Measurements from ENCODE around the gene FAF2. TPM values are rescaled to one million over a fixed set of nuclear protein-coding genes. Genes with fewer than 3 reads are reported as not detected.
"Not testable (repeated sequence)": the region's sequence is repeated elsewhere in the genome, so short reads cannot be mapped to it uniquely, and the experiment has no call there.

Gene FAF2
- 10 to 100 TPM; 41.7 to 42.9 TPM for total RNA-seq

DNA sequence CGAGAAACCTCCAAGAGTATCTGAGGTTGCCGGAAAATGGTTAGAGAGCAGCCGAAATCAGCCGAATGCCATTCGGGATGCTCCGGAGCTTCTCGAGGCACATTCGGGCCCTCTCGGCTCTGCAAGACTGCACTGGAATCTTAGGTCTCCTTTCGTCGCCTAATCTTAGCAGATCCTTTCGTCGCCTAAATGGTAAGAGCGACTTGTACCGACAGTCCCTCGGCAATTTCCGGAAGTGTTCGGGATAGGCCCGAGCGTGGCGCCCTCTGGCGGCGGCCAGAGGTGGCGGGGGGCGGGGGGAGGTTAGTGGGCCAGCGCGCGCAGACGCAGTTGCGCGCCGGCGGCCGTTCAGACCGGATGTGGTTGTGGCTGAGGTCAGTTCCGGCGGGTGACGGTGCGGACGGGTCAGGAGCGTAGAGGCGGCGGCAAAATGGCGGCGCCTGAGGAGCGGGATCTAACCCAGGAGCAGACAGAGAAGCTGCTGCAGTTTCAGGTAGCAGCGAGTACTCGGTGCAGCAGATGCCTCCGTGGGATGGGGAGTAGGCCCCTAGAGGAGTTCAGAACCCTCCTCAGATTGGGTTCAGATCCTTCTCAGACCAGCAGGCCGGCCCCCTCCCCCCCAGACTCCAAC lies at the start of gene FAF2:
FAF2 (plus strand) TSS at position 408 of the 631 bp plus-strand sequence; CDS start at position 431, 23 bp downstream.
- POLR2A ChIA-PET: interaction anchor here (0.6 to 2.4 kb wide), 9 partner anchors 13 to 714 kb away, joined by 3 to 18 read pairs (median 5); partner anchors contain the start of genes CLTB, RNF44 and TSPAN17
- CTCF ChIA-PET: interaction anchor here (0.7 to 2.4 kb wide), 18 partner anchors 10 to 558 kb away, joined by 3 to 16 read pairs (median 4); partner anchors contain the start of genes HIGD2A, KIAA1191, NOP16 and RNF44

DNA sequence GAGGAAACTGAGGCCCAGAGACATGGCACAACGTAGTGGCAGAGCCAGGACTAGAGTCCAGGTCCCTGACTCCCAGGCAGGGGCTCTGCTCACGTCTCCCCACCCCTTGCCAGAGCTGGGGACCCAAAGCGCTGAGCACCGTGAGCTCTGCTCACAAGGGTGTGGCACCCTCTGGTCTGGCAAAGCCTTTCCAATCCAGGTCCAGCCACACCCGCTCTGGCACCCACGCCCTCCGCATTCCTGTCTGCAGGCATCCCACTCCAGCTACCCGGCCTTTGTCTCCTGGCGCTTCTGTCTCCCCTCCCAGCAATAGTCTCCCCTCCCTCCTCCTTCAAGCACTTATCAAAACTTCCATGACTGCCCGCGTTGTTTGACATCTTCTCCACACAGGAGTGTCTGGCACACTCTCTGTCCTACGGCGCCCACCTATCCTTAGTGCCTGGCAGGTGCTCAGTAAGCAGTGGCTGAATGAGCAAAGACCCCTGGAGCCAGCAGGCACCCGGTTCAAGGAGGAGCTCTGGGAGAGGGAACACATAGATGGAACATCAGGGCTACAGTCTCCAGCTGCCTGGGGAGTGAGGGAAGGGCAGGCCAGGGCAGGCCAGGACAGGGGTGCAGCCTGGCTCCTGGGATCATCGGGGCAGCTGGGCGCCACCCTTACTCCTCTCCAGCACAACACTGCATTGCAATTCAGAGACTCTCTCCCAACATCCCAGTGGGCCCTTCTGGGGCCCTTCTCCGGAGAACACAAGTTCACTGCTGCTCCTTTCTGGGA lies 47.6 kb upstream of the FAF2 start:
- POLR2A ChIA-PET: no interaction called here

GRCh38 chr5:176401281-176402205 lies 46.6 kb upstream of the FAF2 start:
- ChIA-PET POLR2A (no interaction called here), CTCF (no interaction called here)

More for the DNA sequence above, 47.6 kb upstream of the FAF2 start:
- CTCF ChIA-PET: no interaction called here

DNA sequence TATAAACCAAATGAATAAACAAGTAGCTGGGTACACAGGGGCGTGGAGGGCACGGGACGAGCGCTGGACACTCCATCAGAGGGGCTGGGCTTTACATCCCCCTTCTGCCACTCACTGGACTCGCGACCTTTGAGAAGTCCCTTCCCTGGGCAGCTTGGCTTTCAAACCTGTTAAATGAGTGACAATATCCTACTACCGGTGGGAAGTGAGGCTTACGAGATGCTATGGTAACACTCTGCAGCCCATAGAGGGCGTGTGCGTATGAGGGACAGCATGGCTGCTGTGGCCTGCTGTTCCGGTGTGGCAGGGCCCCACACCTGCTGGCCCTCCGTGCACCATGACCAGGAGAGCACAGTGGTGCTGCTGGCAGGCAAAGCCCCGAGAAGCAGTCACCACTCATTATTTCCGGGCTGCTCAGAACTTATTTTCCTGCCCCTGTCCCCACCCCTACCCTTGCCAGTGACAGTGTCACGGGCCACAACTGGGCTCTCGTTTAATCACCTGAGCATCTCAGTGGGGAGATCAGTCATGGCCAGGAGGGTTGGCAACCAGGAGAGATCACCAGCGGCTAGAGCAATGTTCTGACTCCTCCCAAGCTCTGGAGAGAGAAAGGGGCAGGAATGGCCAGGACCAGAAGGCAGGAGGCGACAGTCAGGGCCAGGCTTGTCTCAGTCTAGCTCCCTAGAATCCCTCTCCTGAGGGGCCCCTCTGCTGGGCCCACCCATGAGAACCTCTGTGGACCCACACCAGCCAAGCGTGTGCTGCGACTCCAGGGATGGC lies 42.3 kb upstream of the FAF2 start:
- ChIA-PET POLR2A (no interaction called here), CTCF (interaction anchor here (0.7 to 1.4 kb wide), 4 partner anchors 9 to 192 kb away, joined by 3 to 4 read pairs (median 3); partner anchors contain the start of gene CLTB)

DNA sequence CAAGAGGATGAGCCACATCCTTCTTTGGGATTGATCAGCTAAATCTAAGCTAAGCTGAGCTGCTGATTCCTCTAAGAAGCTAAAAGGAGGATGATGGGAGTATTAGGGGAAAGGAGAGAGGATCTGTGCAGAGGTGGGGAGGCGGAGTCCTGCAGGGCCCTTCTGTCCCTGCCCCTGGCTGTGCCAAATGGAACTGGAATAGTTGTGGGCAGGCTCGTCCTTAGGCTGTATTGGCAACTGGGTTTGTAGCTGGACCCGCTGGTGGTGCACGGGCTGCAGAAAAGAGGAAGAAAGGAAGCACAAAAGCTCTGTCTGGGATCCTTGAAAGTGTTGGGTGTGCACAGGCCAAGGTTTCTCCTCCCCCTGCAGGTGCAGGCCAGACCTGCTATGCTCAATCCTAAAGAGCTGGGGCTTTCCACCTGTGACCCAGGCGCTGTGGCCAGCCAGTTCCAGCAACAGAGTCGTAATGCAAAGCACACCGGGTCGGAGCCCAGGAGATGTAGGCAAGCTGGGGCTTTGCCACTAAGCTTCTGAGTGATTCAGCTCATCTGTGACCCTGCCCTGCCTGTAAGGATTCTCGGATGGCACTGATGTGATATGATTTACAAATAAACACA lies 41.6 kb upstream of the FAF2 start:
- CTCF ChIA-PET: interaction anchor here (1.2 to 1.4 kb wide), 2 partner anchors 10 kb away, joined by 3 read pairs; partner anchors contain the start of gene CLTB
- POLR2A ChIA-PET: no interaction called here

DNA sequence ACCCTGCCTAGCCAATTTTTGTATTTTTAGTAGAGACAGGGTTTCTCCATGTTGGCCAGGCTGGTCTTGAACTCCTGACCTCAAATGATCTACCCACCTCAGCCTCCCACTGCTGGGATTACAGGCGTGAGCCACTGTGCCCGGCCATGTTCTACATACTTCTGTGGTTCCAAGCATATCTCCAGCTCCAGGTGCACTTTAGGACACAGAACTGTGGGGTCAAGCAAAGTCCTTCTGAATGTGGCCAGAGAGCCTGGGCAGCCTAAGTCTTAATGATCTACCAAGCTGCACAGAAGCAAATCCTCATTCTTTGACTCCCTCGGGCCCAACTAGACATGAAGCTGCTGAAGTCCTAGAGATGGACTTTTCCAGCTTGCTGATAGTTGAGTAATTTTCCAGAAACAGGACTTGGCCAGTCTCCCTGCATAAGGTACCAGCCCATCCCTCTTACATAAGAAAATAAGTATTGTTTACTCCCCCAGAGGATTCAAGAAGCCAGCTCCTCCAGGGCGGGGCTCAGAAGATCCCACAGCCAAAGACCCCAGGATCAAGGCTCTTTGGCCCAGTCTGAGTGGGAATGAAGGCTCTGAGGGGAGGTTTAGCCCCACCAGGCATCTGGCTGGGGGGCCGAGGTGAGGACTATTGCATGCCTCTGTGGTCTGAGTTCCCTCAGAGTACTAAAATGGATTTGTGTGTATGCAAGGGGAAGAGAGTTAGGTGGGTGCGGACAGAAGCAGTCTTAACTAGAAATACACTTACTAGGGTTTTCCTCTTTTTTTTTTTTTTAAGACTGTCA lies 40.5 kb upstream of the FAF2 start:
- CTCF ChIA-PET: no interaction called here
- POLR2A ChIA-PET: no interaction called here

DNA sequence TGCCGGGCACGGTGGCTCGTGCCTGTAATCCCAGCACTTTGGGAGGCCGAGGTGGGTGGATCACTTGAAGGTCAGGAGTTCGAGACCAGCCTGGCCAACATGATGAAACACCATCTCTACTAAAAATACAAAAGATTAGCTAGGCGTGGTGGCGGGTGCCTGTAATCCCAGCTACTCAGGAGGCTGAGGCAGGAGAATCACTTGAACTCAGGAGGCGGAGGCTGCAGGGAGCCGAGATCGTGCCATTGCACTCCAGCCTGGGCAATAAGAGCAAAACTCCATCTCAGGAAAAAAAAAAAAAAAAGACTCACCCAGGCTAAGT lies 40.0 kb upstream of the FAF2 start:
- CTCF ChIA-PET, POLR2A ChIA-PET: not testable (repeated sequence)

GRCh38 chr5:176408590-176408989 lies 39.6 kb upstream of the FAF2 start:
- ChIA-PET CTCF (no interaction called here), POLR2A (no interaction called here)

GRCh38 chr5:176409765-176410164 lies 38.4 kb upstream of the FAF2 start:
- ChIA-PET POLR2A (interaction anchor here (0.6 kb wide), 1 partner anchor 27 kb away, joined by 3 read pairs; no protein-coding TSS in a partner anchor), CTCF (interaction anchor here (1.1 kb wide), 1 partner anchor 38 kb away, joined by 3 read pairs; no protein-coding TSS in a partner anchor)

DNA sequence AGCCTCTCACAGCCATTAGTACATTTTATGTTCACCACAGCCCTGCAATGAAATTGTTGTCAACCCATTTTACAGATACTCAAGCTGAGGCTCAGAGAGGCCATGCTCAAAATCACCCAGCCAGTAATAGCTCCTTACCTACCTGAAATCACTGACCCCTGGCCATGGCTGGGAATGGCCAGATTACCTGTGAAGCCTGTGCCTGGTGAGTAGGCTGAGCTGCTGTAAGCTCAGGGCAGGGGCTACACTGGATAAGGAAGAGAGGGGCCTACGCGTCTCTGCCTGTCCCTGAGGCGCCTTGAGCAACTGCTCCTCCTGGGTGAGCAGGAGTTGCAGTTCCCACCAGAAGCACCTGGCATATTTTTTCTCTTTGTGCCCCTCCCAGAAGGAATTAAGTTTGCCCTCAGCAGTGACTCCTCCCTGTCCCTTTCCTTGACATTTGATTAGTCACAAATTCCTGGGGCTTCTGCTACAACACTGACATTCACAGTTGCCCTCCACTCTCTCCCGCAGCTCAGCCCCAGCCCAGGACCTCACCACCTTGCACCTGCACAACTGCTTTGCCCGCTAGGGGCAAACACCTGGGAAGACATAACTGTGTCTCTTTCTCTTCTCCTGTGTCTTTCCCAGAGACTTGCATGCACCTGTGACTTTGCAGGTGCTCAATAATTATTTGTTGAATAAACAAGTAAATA lies 37.6 kb upstream of the FAF2 start:
- POLR2A ChIA-PET: no interaction called here
- CTCF ChIA-PET: interaction anchor here (1.1 kb wide), 1 partner anchor 37 kb away, joined by 3 read pairs; no protein-coding TSS in a partner anchor

GRCh38 chr5:176412517-176413254 lies 35.5 kb upstream of the FAF2 start:
- ChIA-PET CTCF (no interaction called here), POLR2A (interaction anchor here (0.5 kb wide), 1 partner anchor 16 kb away, joined by 3 read pairs; no protein-coding TSS in a partner anchor)

- ChIA-PET POLR2A (interaction anchor here (0.5 to 0.6 kb wide), 2 partner anchors 16 to 233 kb away, joined by 3 to 4 read pairs; no protein-coding TSS in a partner anchor), CTCF (no interaction called here)
Measured at GRCh38 chr5:176413255-176413565, 35.0 kb upstream of the FAF2 start.

DNA sequence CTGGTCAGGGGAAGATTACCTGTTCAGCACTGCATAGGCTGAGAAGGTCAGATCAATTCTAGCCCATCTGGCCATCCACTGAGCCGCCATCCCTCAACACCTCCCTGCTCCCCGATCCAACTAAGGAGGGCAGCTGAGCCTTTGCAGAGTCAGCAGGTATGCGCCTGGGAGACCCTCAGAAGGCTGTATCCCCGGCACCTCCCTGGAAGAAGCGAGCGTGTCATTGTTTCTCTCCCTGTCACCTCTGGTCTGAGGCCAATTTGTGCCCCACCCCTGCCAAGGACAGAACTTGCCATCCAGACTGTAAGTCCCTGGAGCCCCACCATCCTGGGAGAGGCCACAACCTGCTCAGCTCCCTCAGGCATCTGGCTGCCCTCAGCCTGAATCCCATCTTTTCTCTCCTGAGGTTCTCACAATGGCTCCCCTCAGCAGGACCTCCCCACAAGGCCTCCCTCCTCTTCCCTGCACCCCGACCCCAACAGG lies 34.4 kb upstream of the FAF2 start:
- ChIA-PET POLR2A (interaction anchor here (0.6 kb wide), 1 partner anchor 232 kb away, joined by 4 read pairs; no protein-coding TSS in a partner anchor), CTCF (interaction anchor here (0.6 kb wide), 1 partner anchor 86 kb away, joined by 3 read pairs; no protein-coding TSS in a partner anchor)

- ChIA-PET CTCF (interaction anchor here (0.6 to 2.0 kb wide), 2 partner anchors 33 to 85 kb away, joined by 3 to 6 read pairs; partner anchors contain the start of gene FAF2), POLR2A (interaction anchor here (1.4 kb wide), 1 partner anchor 26 kb away, joined by 5 read pairs; the partner anchor contains the start of genes HIGD2A and NOP16)
Measured at GRCh38 chr5:176414704-176415103, 33.5 kb upstream of the FAF2 start.

DNA sequence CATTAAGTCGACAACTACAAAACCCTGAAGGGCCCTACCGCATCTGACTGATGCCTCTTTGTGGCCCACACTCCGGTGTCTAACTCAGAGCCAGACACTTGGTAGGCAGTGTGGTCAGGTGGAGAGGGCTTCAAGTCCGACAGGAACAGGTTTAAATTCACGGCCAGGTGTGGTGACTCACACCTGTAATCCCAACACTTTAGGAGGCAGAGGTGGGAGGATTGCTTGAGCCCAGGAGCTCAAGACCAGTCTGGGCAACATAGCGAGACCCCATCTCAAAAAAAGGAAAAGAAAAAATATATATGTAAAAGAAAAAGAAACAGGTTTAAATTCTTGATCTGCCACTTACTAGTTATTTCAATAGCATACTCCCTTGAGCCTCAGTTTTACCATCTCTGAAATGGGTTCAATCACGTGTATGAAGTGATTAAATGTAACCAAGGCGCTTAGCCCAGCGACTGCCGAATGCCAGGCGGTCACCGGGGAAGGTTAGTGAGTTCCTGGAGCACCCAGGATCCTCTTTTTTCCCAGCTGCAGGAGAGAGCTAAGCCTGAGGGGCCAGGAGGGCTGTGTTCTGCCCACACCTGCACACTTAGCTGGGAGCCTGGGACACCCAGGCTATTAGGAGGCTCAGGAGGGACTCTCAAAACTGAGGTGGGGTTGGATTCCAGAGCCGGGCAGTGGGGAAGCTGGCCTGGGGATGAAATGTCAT lies 32.8 kb upstream of the FAF2 start:
- ChIA-PET POLR2A (interaction anchor here (0.6 to 2.7 kb wide), 4 partner anchors 20 to 123 kb away, joined by 3 to 7 read pairs (median 4); partner anchors contain the start of genes FAF2, HIGD2A and NOP16), CTCF (interaction anchor here (0.6 to 2.0 kb wide), 9 partner anchors 16 to 182 kb away, joined by 3 to 11 read pairs (median 3); partner anchors contain the start of genes FAF2 and RNF44)
